Measurements from ENCODE around the gene RAD51. TPM values are rescaled to one million over a fixed set of nuclear protein-coding genes. Genes with fewer than 3 reads are reported as not detected.

The RAD51 gene
- total and polyA plus RNA-seq, 2 donors (not counting 3 experiments of a cell fraction or from before 2014, with no cell fraction given) = 11.1 to 30.9 TPM

GRCh38 chr15:40685376-40685775 lies 9.6 kb upstream of the RAD51 start:
- H3K9ac ChIP-seq (replicated peaks; ENCODE audit: extremely low read depth, insufficient read depth, low read length) = no peak overlapping the region
- DNase-seq (ENCODE audit: low read depth, low spot score) (no peak), FAIRE-seq (no peak)
- no peak overlapping the region for H3K4me3 ChIP-seq (replicated peaks in 1 of 3; ENCODE audit: insufficient read depth in 1 of 3, low read depth in 1 of 3, low read length in 3 of 3)
- no peaks in the 10 kb centered on the region for H3K9me3 ChIP-seq (replicated peaks; ENCODE audit: control insufficient read depth, insufficient read depth, low read length)
- no peaks in the 10 kb centered on the region for H3K27me3 ChIP-seq (ENCODE audit: control insufficient read depth in 2 of 2, insufficient read depth in 2 of 2, low read length in 2 of 2)
- H3K4me2 ChIP-seq (ENCODE audit: insufficient read depth, low read length) = no peak overlapping the region
- no TSS peak for BruUV-seq (replicated peaks)
- TF ChIP-seq GATA2 (IDR thresholded peaks at IDR 0.05; ENCODE audit: insufficient read depth, insufficient read length, low read depth, low read length) (no peak), CTCF (IDR thresholded peaks at IDR 0.05; ENCODE audit: extremely low read depth in 1 of 2, insufficient read depth in 1 of 2, low read depth in 1 of 2, low read length in 2 of 2) (no peak), EZH2 (IDR thresholded peaks at IDR 0.05; ENCODE audit: borderline replicate concordance, low read depth, low read length, severe bottlenecking) (no peak), JUN (IDR thresholded peaks at IDR 0.05; ENCODE audit: borderline replicate concordance, insufficient read depth, insufficient read length, low read depth) (no peak), MYC (IDR thresholded peaks at IDR 0.05; ENCODE audit: low read depth, low read length) (no peak), FOS (IDR thresholded peaks at IDR 0.05; ENCODE audit: borderline replicate concordance, insufficient read depth, low read length) (no peak), MAX (IDR thresholded peaks at IDR 0.05; ENCODE audit: insufficient read depth, insufficient read length) (no peak), POLR2A (IDR thresholded peaks at IDR 0.05; ENCODE audit: low read depth, low read length) (no peak), POLR2AphosphoS5 (IDR thresholded peaks at IDR 0.05; ENCODE audit: insufficient read depth, low read depth, low read length) (no peak)
- no peaks in the 10 kb centered on the region for H3K36me3 ChIP-seq (ENCODE audit: control insufficient read depth in 2 of 2, extremely low read depth in 1 of 2, insufficient read depth in 2 of 2, low read length in 2 of 2)
- no peak overlapping the region for H3K27ac ChIP-seq (ENCODE audit: insufficient read depth, low read depth, low read length)
- ChIA-PET CTCF (interaction anchor here (2.5 kb wide), 1 partner anchor 9 kb away, joined by 9 read pairs; the partner anchor contains the start of gene RAD51), POLR2A (no interaction called here)
- dilution Hi-C loops (cut with MboI; ENCODE audit: extremely low pct_ligation_motif_present, low sequenced_read_pairs) = no loop called here
- no peaks in the 10 kb centered on the region for H3K79me2 ChIP-seq (ENCODE audit: control insufficient read depth, insufficient read depth, low read length)
- no peak overlapping the region for H2AFZ ChIP-seq (ENCODE audit: low read depth, low read length)
- no peaks in the 10 kb centered on the region for H4K20me1 ChIP-seq (replicated peaks; ENCODE audit: control insufficient read depth, extremely low read depth, insufficient read depth, low read length)
- no peaks in the 10 kb centered on the region for H3K4me1 ChIP-seq (ENCODE audit: control insufficient read depth, extremely low read depth, insufficient read depth, low read length)
- H3K9me1 ChIP-seq (replicated peaks; ENCODE audit: control insufficient read depth, extremely low read depth, insufficient read depth, low read length) = no peaks in the 10 kb centered on the region
- intact Hi-C loops (cut with micrococcal nuclease) = no loop called here
